Activated CD4-positive, alpha-beta T cell treated with anti-CD3 and anti-CD28 coated beads for 48 hours (primary cell): Measurements from ENCODE around the gene SPON1.

Source experiments
- DNase-seq: peaks from one replicate; pipeline ENCODE4 v3.0.0-alpha.2; 2020

Gene SPON1

GRCh38 chr11:14202251-14203196, 240.0 kb downstream of the SPON1 start:
- DNase-seq, result no peak

DNA sequence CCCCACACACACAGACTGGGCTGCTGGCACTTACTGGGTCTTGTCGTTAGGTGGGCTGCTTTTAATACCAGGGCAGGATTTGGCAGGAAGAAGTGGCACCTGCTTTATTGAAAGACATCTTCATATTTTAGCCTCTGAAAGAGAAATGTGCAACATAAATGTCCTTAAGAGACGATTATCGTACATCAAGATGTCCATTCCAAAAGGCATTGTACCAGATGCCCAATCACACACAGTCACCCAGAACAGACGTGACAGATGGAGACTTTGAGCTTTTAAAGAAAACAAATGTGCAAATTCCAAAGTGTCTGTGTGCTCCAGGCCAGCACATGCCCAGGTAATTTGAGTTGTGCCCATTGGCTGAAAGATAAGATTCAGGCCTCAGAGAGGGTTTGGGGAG, 240.8 kb downstream of the SPON1 start:
- no peak for DNase-seq

DNA sequence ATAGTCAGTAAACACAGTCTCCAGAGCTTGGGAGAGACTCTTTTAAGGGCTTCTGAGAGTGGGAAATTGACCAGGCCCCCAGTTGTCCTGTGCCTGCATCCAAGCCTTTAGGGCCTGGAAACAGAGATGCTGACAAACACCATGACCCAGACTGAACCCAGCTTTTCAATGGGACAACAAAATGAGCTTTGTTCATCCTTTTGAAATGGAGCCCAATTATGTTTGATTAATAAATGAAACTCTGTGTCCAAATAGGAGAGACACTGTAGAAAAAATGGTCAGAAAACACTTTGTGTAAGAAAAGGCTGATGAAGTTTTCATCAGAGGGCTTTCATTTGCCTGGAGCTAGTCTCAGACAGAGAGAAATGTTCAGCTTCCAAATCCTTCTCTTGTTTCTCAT, 250.5 kb downstream of the SPON1 start:
- no peak for DNase-seq

- DNase-seq, result no peak
Measured at GRCh38 chr11:14218728-14219127, 256.2 kb downstream of the SPON1 start.

DNA sequence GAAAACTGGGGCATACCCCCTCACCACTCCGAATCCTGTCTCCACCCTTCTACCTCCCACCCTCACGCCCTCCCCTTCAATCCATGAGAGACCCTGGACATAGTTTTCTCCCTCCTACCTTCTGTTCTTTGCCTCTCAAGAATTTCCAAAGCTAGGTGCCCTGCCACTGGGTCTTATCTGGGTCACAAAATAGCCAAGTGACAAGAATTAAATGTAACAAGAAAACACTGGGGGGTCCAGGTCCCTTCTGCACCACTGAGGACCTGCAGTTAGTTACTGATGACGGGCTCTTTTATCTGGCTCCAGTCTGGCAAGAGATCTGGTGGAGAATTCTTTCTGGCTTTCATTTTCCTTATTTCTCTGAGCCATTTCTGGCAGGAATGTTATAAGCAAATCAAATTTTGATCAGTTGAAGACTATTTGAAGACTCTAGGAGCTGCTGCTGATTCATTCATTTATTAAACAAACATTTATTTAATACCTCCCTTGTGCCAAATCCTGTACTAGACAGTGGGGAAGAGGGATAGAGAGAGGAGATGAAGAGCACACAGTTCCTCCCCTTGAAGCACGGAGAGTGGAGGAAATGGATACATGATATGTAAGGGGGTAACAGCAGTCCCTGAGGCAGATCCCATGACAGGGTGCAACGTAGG, 261.2 kb downstream of the SPON1 start:
- DNase-seq, result no peak

GRCh38 chr11:14224395-14224794, 261.9 kb downstream of the SPON1 start:
- no peak for DNase-seq

DNA sequence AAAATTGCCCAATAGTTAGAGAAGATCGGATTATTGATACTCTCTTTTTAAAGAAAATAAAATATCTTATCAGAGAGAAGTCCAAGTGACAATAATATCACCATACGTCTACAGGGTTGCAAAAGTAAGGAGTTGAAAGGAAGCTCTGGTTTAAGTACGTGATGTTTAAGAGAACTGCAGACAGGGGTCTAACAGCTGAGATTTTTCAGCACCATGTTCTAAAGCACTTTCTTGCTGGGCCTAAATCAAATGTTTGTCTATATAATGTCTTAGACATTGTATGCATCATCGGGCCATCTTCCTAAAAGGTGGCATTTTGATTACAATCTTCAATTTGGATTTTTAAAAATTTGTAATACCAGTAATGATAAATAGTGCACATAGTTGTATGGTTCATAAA, 263.1 kb downstream of the SPON1 start:
- no peak for DNase-seq

DNA sequence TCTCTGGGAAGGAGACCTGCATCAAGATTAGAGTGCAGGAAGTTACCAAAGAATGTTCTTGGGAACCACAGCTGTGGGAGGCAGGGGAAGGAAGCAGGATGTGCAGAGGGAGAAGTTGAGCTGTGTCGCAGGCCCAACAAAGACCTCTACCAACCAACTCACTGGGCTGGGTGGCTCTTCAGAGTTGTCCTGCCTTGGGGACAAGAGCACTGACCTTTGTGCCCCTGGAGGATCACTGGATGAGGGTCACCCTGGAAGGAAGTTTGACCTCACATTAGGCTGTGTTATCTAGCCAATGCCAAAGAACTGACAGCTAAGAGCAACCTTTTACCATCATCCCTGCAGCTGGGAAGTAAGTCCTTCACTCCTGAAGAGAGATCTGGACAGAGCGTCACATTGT, 265.8 kb downstream of the SPON1 start:
- no peak for DNase-seq

- no peak for DNase-seq
Measured at GRCh38 chr11:14229472-14229871, 266.9 kb downstream of the SPON1 start.

- DNase-seq, result no peak
Measured at GRCh38 chr11:14230407-14230806, 267.9 kb downstream of the SPON1 start.

DNA sequence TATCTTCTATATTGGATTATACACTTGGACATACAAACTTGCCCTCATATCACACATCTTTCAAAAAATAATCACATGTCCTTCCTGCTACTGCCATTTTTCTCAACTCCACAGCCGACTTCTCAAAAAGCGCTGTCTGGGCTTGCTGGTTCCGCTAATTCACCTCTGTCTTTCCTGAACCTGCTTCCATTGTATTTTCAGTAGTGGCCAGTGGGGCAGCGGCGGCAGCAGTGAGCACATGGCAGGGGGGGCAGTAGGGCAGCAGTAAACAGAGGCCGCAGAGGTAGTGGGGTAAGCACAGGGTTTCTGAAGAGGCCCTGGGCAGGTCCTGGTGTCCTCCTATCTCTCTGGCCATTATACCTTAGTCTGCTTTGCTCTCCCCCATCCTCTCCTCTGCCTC, 270.1 kb downstream of the SPON1 start:
- DNase-seq, result no peak

DNA sequence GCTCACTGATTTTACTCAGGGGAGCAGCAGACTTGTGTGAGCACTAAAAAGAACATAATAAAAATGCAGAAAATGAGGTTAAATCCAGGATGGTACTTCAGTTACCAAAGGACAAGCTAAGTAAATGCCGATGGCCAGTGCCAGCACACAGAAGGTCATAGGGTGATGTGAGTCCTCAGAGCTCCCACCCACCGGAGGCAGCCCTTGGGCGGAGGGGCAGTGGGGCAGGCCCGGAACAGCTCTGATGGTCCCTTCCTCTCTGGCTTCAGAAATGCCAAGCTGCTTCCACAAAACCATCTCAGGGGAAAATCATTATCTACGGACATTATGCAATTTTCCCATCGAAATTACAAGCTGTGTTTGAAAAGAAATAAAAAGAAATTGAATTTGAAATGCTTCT, 271.9 kb downstream of the SPON1 start:
- DNase-seq, result no peak

GRCh38 chr11:14235701-14236100, 273.2 kb downstream of the SPON1 start:
- no peak for DNase-seq

DNA sequence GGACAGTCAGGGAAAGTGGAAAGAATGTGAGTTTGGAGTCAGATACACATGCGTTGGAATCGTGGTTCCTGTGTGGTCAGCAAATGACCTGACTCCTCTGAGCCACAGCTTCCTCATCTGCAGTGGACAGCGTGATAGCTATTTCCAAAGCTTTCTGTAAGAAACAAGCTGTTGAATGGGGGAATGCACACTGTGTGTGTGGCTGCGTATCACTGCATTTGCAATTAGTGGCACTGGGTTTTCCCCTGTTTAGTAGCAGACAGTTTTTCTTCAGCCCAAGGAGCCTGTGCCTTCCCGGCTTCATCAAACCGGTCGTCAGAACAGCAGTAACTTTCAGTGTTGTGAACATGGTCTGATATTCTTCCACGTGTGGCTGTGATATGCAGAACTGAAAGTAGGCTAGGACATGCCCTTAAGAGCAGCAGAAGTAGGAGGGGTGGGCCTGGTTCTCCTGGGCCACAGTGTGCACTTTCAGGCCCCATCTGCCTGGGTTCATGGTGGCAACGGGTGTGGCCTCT, 275.0 kb downstream of the SPON1 start:
- DNase-seq, result no peak

DNA sequence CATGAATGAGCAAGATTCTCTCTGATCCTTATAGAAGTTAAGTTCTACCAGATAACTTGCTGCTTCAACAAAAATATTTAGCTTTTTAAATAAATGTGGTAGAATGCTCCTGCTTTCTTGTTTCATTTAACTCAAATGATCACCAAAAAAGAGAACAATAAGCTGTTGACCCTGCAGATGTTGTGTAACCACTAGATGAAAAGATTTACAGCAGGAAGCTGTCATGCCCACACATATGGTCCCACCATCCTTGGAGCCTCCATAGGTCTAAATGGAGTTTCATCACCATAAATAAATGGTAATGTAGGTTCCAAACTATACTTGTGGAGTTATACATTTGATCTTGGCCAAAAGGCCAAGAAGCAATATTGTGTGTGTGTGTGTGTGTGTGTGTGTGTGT, 277.7 kb downstream of the SPON1 start:
- no peak for DNase-seq

DNA sequence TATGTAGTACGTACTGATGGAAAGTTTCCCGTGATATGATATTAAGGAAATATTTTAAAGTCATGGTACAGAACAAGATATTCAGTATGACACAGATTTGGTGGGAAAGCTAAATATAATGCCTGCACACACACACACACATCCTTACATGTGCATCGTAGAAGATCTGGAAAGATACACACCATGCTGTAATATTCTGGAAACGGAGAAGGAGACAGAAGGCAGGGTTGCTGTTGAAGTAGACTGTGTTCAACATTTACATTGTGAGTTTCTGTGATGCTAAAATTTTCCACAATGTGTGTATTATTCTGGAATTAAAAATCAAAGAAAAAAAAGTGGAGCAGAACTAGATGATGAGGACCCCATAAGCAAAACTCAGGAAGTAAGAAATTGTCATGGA, 278.4 kb downstream of the SPON1 start:
- DNase-seq, result no peak

- DNase-seq, result no peak
Measured at GRCh38 chr11:14242187-14242586, 279.7 kb downstream of the SPON1 start.

DNA sequence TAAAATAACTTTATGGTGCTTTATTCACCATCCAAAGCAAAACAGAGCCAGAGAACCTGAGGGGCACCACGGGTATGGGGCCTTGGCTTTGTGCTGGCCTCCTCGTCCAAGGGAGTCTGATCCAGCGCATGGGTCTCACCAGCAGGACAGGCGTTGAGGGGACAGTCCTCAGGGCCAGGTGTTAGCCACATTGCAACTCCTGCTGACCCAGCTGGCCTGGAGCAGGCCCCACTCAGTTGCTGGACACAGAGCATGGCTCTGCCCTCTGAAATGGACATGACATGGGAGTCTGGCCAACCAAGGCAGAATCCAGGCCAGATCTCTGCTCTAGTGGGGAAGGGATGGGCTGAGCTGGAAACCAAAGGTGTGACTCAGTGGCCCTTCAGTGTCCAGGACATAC, 280.2 kb downstream of the SPON1 start:
- no peak for DNase-seq

DNA sequence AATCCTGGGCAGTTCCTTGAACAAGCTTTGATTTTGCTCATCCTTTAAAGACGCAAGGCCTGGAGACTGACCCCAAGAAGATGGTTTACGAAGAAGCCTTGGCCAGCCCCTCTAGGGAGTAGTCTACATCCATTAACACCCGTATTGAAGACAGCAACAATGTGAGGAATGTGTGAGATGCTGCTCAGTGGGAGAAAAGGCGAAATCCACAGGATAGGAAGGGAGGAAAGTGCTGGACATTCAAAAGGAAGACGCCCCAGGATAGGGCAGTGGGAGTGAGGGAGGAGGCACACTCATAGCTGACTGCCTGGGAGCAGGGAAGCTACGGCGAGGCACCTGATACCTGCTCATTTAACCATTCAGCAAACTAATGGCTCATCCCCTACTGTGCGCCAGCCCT, 282.4 kb downstream of the SPON1 start:
- no peak for DNase-seq

DNA sequence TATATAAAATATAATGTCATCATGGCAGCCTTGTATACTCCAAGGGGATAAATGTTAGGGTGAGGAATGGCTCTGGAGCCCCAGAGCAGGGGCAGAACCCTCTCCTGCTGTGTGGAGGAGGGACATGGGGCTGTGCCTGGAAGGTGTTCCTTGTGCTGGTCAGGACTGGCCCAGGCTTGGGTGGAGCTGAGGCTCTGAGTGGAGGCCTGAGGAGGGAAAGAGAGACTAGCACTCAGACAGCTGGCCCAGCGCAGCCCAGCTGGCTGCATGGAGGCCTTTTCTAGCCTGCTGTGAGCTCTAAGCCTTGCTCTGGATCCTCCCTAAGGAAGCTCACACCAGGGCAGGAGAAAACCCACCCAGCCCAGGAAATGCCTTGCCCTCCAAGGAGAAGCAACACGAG, 282.9 kb downstream of the SPON1 start:
- no peak for DNase-seq

DNA sequence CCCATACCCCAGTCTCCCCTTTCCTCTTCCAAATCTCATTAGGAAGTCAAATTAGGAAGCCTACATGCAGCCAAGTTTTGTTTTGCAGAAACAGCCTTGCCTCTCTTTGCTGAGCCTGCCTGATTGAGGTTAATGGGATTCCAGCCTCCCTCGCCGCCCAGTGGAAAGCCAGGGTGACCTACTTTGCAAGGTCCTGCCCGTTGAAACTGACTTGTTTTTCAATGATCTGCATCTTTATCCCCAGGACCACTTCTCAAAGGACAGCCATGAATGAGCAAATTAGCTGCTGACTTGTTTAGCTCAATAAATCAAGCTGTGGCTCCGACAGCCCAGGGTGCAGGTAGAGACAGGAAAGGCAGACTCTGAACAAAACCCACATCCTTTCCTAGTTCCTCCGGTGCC, 286.1 kb downstream of the SPON1 start:
- no peak for DNase-seq

- DNase-seq, result peak; percentile 77
Measured at GRCh38 chr11:14249121-14249963, 286.8 kb downstream of the SPON1 start.

- no peak for DNase-seq
Measured at GRCh38 chr11:14251754-14252153, 289.2 kb downstream of the SPON1 start.
